H9 (cell line): ENCODE data around the gene TUBB4B. TPM values are rescaled to one million over a fixed set of nuclear protein-coding genes. Genes with fewer than 3 reads are reported as not detected.

ENCODE experiments used
- DNase-seq: peaks from one replicate; pipeline ENCODE4 v3.0.0-alpha.2; 2017
- H2AFZ ChIP-seq: one replicate; pipeline ENCODE4 v1.6.1; 2013; ENCODE audit warnings: mild to moderate bottlenecking, low read length, control low read depth, moderate library complexity
- H2AK5ac ChIP-seq: 2 replicates; pipeline ENCODE4 v1.6.1; 2013; ENCODE audit warnings: low read length, control low read depth, mixed read lengths; ENCODE audit not compliant: insufficient read length
- H2BK120ac ChIP-seq: one replicate; pipeline ENCODE4 v1.6.1; 2013; ENCODE audit warnings: low read depth, mild to moderate bottlenecking, low read length, control low read depth, inconsistent platforms; ENCODE audit not compliant: poor library complexity, severe bottlenecking
- H2BK12ac ChIP-seq: 2 replicates; pipeline ENCODE4 v1.6.1; 2013; ENCODE audit warnings: low read length, control low read depth, mixed read lengths, low read depth; ENCODE audit not compliant: insufficient read length
- H2BK15ac ChIP-seq: 2 replicates; pipeline ENCODE4 v1.6.1; 2013; ENCODE audit warnings: low read depth, low read length, control low read depth
- H2BK20ac ChIP-seq: one replicate; pipeline ENCODE4 v1.6.1; 2013; ENCODE audit warnings: low read depth, mild to moderate bottlenecking, low read length, control low read depth, inconsistent platforms; ENCODE audit not compliant: poor library complexity, severe bottlenecking
- H2BK5ac ChIP-seq: 2 replicates; pipeline ENCODE4 v1.6.1; 2013; ENCODE audit warnings: low read length, control low read depth, mixed read lengths; ENCODE audit not compliant: insufficient read length
- H3K14ac ChIP-seq: 2 replicates; pipeline ENCODE4 v1.6.1; 2013; ENCODE audit warnings: low read length, control low read depth; ENCODE audit not compliant: insufficient read depth
- H3K18ac ChIP-seq: 2 replicates; pipeline ENCODE4 v1.6.1; 2013; ENCODE audit warnings: low read depth, mild to moderate bottlenecking, mixed read lengths, low read length, control low read depth; ENCODE audit not compliant: insufficient read length
- H3K23ac ChIP-seq: 2 replicates; pipeline ENCODE4 v1.6.1; 2013; ENCODE audit warnings: low read length, control low read depth, mixed read lengths, low read depth; ENCODE audit not compliant: insufficient read length
- H3K23me2 ChIP-seq: 2 replicates; pipeline ENCODE4 v1.6.1; 2013; ENCODE audit warnings: low read depth, mild to moderate bottlenecking, mixed read lengths, low read length, control low read depth; ENCODE audit not compliant: insufficient read length, poor library complexity, severe bottlenecking
- H3K27ac ChIP-seq: 2 replicates; pipeline ENCODE4 v1.5.1; 2013; ENCODE audit warnings: low read length, control low read depth, mixed read lengths, low read depth; ENCODE audit not compliant: insufficient read length
- H3K27me3 ChIP-seq: 2 replicates; pipeline ENCODE4 v1.6.1; 2013; ENCODE audit warnings: low read length, control low read depth, inconsistent platforms; ENCODE audit not compliant: insufficient read depth
- H3K4ac ChIP-seq: 2 replicates; pipeline ENCODE4 v1.6.1; 2013; ENCODE audit warnings: low read depth, mild to moderate bottlenecking, control low read depth, inconsistent platforms, low read length, moderate library complexity
- H3K4me1 ChIP-seq: 2 replicates; pipeline ENCODE4 v1.6.1; 2013; ENCODE audit warnings: low read length, control low read depth, inconsistent platforms; ENCODE audit not compliant: insufficient read depth
- H3K4me2 ChIP-seq: 2 replicates; pipeline ENCODE4 v1.6.1; 2013; ENCODE audit warnings: low read length, control low read depth, mixed read lengths; ENCODE audit not compliant: insufficient read length, insufficient read depth
- H3K56ac ChIP-seq: 2 replicates; pipeline ENCODE4 v1.6.1; 2013; ENCODE audit warnings: low read depth, mild to moderate bottlenecking, mixed read lengths, low read length, control low read depth; ENCODE audit not compliant: insufficient read length
- H3K79me1 ChIP-seq: 2 replicates; pipeline ENCODE4 v1.6.1; 2013; ENCODE audit warnings: low read depth, mild to moderate bottlenecking, moderate library complexity, low read length, control low read depth, inconsistent platforms; ENCODE audit not compliant: insufficient read depth, poor library complexity, severe bottlenecking
- H3K79me2 ChIP-seq: 2 replicates; pipeline ENCODE4 v1.6.1; 2013; ENCODE audit warnings: low read length, control low read depth, inconsistent platforms; ENCODE audit not compliant: insufficient read depth
- H3K9ac ChIP-seq: 2 replicates; pipeline ENCODE4 v1.6.1; 2013; ENCODE audit warnings: low read length, control low read depth, mixed read lengths; ENCODE audit not compliant: insufficient read length; ENCODE audit errors: extremely low read depth
- H3K9me3 ChIP-seq: one replicate; pipeline ENCODE4 v1.6.1; 2013; ENCODE audit warnings: low read depth, low read length, inconsistent platforms; ENCODE audit not compliant: control insufficient read depth
- H3T11ph ChIP-seq: one replicate; pipeline ENCODE4 v1.6.1; 2013; ENCODE audit warnings: mild to moderate bottlenecking, low read length, control low read depth, inconsistent platforms
- H4K20me1 ChIP-seq: one replicate; pipeline ENCODE4 v1.6.1; 2013; ENCODE audit not compliant: control insufficient read depth, insufficient read length, insufficient read depth
- H4K5ac ChIP-seq: 2 replicates; pipeline ENCODE4 v1.6.1; 2013; ENCODE audit warnings: low read depth, mild to moderate bottlenecking, mixed read lengths, low read length, control low read depth; ENCODE audit not compliant: insufficient read length
- H4K8ac ChIP-seq: replicated peaks from 2 replicates; pipeline ENCODE4 v1.6.1; 2013; ENCODE audit warnings: low read length, control low read depth, mixed read lengths, low read depth; ENCODE audit not compliant: insufficient read length
- H4K91ac ChIP-seq: 2 replicates; pipeline ENCODE4 v1.6.1; 2013; ENCODE audit warnings: low read depth, mild to moderate bottlenecking, moderate library complexity, mixed read lengths, low read length, control low read depth; ENCODE audit not compliant: insufficient read length
- H3K27ac Mint-ChIP-seq, 3 experiments: 2 replicates in 2 of 3; 3 replicates in 1 of 3; pipeline ENCODE4 v1.8.0; 2020 to 2021; ENCODE audit warnings: mixed read lengths in 3 of 3, mild to moderate bottlenecking in 1 of 3, moderate library complexity in 1 of 3
- H3K27me3 Mint-ChIP-seq: 2 replicates; pipeline ENCODE4 v1.8.0; 2021; ENCODE audit warnings: low read depth, mild to moderate bottlenecking, moderate library complexity, mixed read lengths
- H3K36me3 Mint-ChIP-seq, 3 experiments: 2 replicates in 2 of 3; 3 replicates in 1 of 3; pipeline ENCODE4 v1.8.0; 2020 to 2021; ENCODE audit warnings: low read depth in 3 of 3, mixed read lengths in 3 of 3; ENCODE audit not compliant: insufficient read depth in 1 of 3
- H3K4me1 Mint-ChIP-seq, 2 experiments: 2 replicates each; pipeline ENCODE4 v1.8.0; 2020; ENCODE audit warnings: mixed read lengths in 2 of 2
- H3K4me3 Mint-ChIP-seq, 2 experiments: 2 replicates in 1 of 2; 3 replicates in 1 of 2; pipeline ENCODE4 v1.8.0; 2020 to 2021; ENCODE audit warnings: mild to moderate bottlenecking in 2 of 2, mixed read lengths in 2 of 2, moderate library complexity in 1 of 2
- H3K9me3 Mint-ChIP-seq, 2 experiments: 2 replicates in 1 of 2; 3 replicates in 1 of 2; pipeline ENCODE4 v1.8.0; 2020; ENCODE audit warnings: mild to moderate bottlenecking in 2 of 2, mixed read lengths in 2 of 2, moderate library complexity in 1 of 2
- CTCF ChIP-seq: fragments of 200-600 bp; sonication (generic); conservative IDR thresholded peaks from 3 replicates; pipeline ENCODE4 v1.8.0; 2021; ENCODE audit warnings: antibody characterized with exemption, mild to moderate bottlenecking
- WGBS: extraction: QIAGEN DNeasy Blood & Tissue Kit; methylation state at CpG from one replicate; pipeline ENCODE4 v1.1.7; 2013; ENCODE audit warnings: missing lambda C conversion rate, low lambda C conversion rate, mixed read lengths; ENCODE audit not compliant: insufficient read length; ENCODE audit errors: extremely low coverage; 5-methylcytosine and 5-hydroxymethylcytosine counted together
- total RNA-seq: library from RNA; stranded (reverse); gene quantifications from 2 replicates; pipeline ENCODE4 v1.2.1, GENCODE V29; 2021

Gene TUBB4B
- total RNA-seq, 1 experiment from 2014 or later: 378 TPM

GRCh38 chr9:137192859-137193258, 48.2 kb upstream of the TUBB4B start:
- Histone ChIP-seq H2AK5ac (no peak overlapping the region), H3K18ac (no peak overlapping the region), H2BK5ac (no peak overlapping the region), H2AFZ (no peak overlapping the region), H4K5ac (no peak overlapping the region), H3K4ac (no peak overlapping the region), H3K23ac (no peak overlapping the region), H2BK20ac (no peak overlapping the region), H3K23me2 (peaks cover 8% of the 10 kb centered on the region), H3K9ac (no peak overlapping the region), H2BK15ac (no peak overlapping the region), H3K56ac (no peak overlapping the region), H2BK12ac (no peak overlapping the region), H3K79me2 (peaks cover 2% of the 10 kb centered on the region; the same call in 1 of the 2 replicates), H3K27me3 (no peaks in the 10 kb centered on the region), H4K8ac (no peak overlapping the region), H3K4me2 (no peak overlapping the region), H3K14ac (no peak overlapping the region), H4K20me1 (no peaks in the 10 kb centered on the region), H3T11ph (no peak overlapping the region), H3K27ac (no peak overlapping the region), H4K91ac (no peak overlapping the region), H2BK120ac (no peak overlapping the region), H3K9me3 (no peaks in the 10 kb centered on the region), H3K79me1 (peaks cover under 1% of the 10 kb centered on the region), H3K4me1 (peaks cover 5% of the 10 kb centered on the region; the same call in 1 of the 2 replicates)
- no CpG with 5 or more reads among the region's 2 CpGs for WGBS
- no peak for TF ChIP-seq CTCF
- no peak overlapping the region for H3K4me3 Mint-ChIP-seq
- no peaks in the 10 kb centered on the region for H3K9me3 Mint-ChIP-seq
- H3K4me1 Mint-ChIP-seq: peaks cover 13 to 17% of the 10 kb centered on the region in 2 experiments
- H3K27me3 Mint-ChIP-seq: no peaks in the 10 kb centered on the region
- H3K36me3 Mint-ChIP-seq: peaks cover 5 to 15% (median 12%) of the 10 kb centered on the region in 3 experiments; a peak in 5 of 7 replicates
- H3K27ac Mint-ChIP-seq: no peak overlapping the region
- no peak for DNase-seq
